Mucosa of descending colon (tissue), 3 donors: ENCODE data around the gene ZBTB34. TPM values are rescaled to one million over a fixed set of nuclear protein-coding genes. Genes with fewer than 3 reads are reported as not detected.

ENCODE experiments used
- total RNA-seq, 3 donors: library from RNA; stranded (reverse); fragmentation: NEBNext Ultra II Directional in 2 of 3; extraction: Animal tissue kit (Norgen Biotek cat#: 25700) in 2 of 3; gene quantifications; one replicate each; pipeline versions ENCODE4 v1.2.1 to v1.2.4, GENCODE V29; 2021 to 2023
- donor health status: DM: no; HTN: no; CAD: no; lungs with moderate emphysema.
- donor health status: DM: no; HTN: no; CAD: no.
- donor health status: DM: no; HTN: yes; CAD: no.

Gene ZBTB34
- total RNA-seq, 3 donors from 2014 or later, result 7.7 to 12.3 (median 10.0) TPM

Other genes starting within 250 kb of the ZBTB34 start
- under 1 TPM in 2 of 3 donors, not detected in 1; 0.14 to 0.51 TPM for gene LMX1B, start 246.7 kb upstream of the ZBTB34 start, total RNA-seq
- gene ZBTB43, start 55.6 kb upstream of the ZBTB34 start, total RNA-seq, result 10 to 100 TPM; 18.8 to 24.0 (median 21.7) TPM
- gene RALGPS1, start 54.1 kb downstream of the ZBTB34 start, total RNA-seq, result 10 to 100 TPM; 31.3 to 55.4 (median 32.1) TPM